ENCODE measurements around the gene SARM1.

SARM1 gene

DNA sequence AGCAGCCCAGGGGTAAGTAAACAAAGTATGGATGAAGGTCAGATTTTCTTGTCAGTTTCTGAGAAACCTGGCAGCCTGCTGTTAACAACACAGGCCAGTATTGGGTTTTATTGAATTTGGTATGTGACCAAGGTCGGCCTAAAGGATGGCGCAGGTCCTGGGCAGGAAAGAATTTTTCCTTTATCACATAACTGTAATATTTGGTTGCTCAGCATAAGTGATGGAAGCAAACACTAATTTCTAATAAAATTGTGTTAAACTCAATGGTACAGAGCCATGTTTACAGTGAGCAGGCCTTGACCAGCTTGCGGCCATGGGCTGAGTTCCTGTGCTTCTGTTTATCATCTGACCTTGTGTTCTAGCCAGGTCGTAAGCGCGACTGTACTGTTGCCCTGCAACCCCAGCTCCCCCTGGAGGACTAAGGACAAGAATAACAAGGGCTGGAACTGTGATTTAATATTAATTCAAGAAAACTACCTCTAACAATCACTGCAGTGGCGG lies 24.7 kb upstream of the SARM1 start:
- no peak for TF ChIP-seq ZNF274 (IDR thresholded peaks at IDR 0.05; ENCODE audit: low read depth, low read length)
- H3K4me3 ChIP-seq (ENCODE audit: low read length): no peak overlapping the region

DNA sequence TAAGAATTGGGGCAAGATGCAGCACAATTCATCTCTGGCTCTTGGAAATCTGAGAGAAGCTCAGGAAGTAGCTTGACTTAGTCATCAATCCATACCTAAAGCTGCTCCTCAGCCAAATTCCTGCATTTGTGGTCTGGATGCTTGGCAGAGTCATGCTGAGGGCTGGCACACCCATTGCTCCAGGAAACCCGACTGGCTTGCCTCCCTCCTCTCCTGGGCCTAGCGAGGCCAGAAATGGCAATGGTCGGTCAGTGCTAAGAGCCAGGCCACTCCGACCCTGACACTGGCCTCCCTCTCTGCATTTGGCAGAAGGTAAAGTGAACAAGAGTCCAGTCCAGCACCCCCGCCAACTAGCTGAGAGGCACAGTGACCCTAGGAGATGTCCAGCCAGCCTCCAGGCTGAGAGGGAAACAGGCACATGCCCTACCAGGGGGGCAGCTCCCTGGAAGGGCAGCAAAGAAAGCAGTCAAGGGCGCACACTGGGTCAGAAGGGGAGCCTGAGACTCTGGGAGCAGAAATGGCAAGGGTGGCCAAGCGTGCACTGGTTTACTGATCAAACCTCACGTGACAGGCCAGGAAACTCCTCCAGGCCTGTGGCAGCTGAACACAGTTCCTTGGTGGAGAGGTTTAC lies 24.1 kb upstream of the SARM1 start:
- TF ChIP-seq ZNF274 (IDR thresholded peaks at IDR 0.05; ENCODE audit: low read depth, low read length): no peak
- no peak overlapping the region for H3K4me3 ChIP-seq (ENCODE audit: low read length)

DNA sequence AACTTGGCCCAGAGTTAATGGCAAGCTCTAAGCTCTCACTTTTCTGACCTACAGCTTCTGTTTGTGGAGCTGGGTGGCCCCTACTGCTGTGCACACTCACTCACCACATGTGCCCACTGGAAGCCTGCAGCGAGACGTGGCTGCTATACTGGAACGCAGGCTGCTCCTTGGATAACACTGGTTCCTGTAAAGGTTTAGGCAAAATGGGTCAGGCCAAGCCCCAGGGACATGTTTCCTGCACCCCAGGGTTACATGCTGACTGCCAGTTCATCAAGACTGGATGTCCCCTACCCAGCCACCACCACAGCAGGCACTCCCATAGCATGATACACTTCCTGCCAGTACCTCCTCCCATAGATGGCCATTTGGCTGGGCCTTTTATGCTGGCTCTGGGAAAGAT lies 22.5 kb upstream of the SARM1 start:
- H3K4me3 ChIP-seq (ENCODE audit: low read length): no peak overlapping the region
- no peak for TF ChIP-seq ZNF274 (IDR thresholded peaks at IDR 0.05; ENCODE audit: low read depth, low read length)

- no peak overlapping the region for H3K4me3 ChIP-seq (ENCODE audit: low read length)
- no peak for TF ChIP-seq ZNF274 (IDR thresholded peaks at IDR 0.05; ENCODE audit: low read depth, low read length)
Measured at GRCh38 chr17:28350271-28350670, 21.2 kb upstream of the SARM1 start.

DNA sequence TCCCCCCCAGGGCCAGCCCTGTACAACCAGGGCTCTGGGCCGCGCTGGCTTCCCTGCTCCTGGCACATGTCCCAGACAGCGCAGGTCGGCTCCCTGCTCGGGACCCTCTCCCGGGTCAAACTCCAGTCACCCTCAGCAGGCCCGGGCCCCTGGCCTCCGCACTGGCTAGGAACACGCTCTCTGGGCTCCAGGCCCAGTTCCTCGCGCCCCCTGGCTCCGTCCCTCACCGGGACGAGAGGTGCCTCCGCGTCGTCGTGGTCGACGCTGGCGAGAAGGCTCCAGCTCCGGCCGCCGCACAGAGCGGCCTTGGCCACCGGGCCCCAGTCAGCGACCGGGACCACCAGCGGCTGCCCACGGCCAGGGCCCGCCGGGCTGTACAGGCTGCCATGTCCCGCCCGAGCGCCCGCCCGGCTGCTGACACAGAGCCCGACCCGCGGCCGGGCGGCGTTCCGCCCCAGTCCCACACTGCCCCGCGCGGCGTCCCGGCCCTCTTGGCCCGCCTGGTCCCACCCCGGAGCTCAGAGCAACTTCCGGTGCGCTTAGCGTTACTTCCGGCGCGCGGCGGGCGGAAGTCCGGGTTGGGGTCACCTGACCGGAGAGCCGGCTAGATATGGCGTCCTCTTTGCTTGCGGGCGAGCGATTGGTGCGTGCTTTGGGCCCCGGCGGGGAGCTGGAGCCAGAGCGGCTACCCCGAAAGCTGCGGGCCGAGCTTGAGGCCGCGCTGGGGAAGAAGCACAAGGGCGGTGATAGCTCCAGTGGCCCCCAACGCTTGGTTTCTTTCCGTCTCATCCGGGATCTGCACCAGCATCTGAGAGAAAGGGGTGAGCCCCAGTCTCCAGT lies 14.2 kb upstream of the SARM1 start, which contains the start of gene POLDIP2:
Gene POLDIP2, minus strand, starts transcription at position 467 of the 840 bp plus-strand sequence. Its CDS starts 79 bp downstream, at position 388.
- TF ChIP-seq ZNF274 (IDR thresholded peaks at IDR 0.05; ENCODE audit: low read depth, low read length): no peak
- H3K4me3 ChIP-seq (ENCODE audit: low read length): peak within 1 kb of the TSS; percentile 91

DNA sequence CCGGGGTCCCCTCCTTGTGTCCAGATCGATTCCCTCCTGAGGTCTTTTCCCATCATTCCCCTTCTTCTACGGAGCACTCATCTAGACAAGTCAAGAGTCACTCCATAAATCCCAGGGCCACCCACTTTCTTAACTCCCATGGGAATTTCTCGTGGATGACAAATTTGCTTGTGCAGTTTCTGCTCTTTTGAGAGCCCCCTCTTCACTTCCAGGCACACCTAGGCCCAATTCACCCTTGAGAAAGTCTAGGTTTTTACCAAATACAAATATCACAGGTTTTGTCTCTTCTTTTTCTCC lies 13.6 kb upstream of the SARM1 start:
- TF ChIP-seq ZNF274 (IDR thresholded peaks at IDR 0.05; ENCODE audit: low read depth, low read length): no peak
- H3K4me3 ChIP-seq (ENCODE audit: low read length): peak overlapping the region; percentile 91

DNA sequence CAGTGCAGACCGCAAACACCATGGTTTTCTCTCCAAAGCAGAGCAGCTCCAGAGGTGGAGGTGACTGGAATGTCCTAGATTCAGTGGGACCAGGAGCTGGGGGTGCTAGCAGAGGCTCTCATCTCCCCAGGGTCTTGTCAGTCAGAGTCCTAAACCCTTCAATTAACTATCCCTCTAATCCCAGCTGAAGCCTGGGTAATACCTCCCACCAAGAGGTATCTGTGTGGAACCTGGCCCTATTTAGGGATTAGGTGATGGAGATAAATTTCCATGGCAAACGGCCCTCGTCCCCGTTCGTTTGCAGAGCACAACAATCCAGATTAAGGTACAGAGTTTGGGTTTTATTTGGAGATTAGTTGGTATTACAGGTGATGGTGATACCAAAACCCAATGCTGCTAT lies 8.3 kb upstream of the SARM1 start:
- no peak for TF ChIP-seq ZNF274 (IDR thresholded peaks at IDR 0.05; ENCODE audit: low read depth, low read length)

DNA sequence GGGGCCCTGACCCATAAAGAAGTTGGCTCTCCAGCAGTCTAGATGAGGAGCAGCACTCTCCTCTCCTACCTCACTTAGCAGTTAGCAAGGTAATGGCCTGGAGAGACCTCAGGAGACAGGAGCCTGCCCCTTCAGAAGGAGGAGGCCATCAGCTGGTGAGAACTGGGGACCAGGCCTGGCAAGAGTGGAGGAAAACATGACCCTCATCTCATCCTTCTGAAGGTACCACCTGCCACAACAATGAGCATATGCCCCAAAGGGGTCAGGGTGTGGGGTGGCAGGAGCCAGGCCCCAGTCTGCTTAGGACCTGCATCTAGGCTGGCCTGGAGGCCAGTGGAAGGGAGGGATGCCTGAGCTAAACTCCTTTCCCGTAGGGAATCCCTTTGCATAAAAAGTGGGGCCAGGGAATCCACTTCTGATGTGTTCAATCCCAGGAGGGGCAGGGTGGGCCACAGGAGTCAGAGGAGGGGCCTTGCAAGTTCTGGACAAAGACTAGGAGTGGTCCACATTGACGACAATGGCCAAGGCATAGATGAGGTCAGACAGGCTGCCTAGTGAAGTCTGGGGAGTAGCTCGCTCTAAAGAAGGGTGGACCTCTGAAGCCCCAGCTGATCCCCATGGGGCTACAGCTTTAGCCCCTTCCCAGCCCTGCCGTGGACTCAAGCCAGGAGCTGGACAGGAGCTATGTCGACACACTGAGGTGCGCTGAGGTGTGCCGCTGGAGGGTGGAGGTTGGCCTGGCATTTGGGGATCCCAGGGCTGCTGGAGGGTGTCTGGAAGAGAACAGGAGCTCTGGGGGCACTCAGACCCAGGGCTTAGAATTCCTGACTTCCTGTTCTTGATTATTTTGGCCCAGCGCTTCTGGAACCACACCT lies 7.5 kb upstream of the SARM1 start:
- no peak overlapping the region for H3K4me3 ChIP-seq (ENCODE audit: low read length)
- TF ChIP-seq ZNF274 (IDR thresholded peaks at IDR 0.05; ENCODE audit: low read depth, low read length): no peak

More for the DNA sequence above, 8.3 kb upstream of the SARM1 start:
- H3K4me3 ChIP-seq (ENCODE audit: low read length): no peak overlapping the region

- no peak within 1 kb of the TSS for H3K4me3 ChIP-seq (ENCODE audit: low read length)
- TF ChIP-seq ZNF274 (IDR thresholded peaks at IDR 0.05; ENCODE audit: low read depth, low read length): no peak
Measured at GRCh38 chr17:28364665-28365363, 6.7 kb upstream of the SARM1 start, which contains the start of gene SEBOX. Gene SEBOX, minus strand, starts transcription at chr17:28365199. Its CDS starts 48 bp downstream, at chr17:28365151.

DNA sequence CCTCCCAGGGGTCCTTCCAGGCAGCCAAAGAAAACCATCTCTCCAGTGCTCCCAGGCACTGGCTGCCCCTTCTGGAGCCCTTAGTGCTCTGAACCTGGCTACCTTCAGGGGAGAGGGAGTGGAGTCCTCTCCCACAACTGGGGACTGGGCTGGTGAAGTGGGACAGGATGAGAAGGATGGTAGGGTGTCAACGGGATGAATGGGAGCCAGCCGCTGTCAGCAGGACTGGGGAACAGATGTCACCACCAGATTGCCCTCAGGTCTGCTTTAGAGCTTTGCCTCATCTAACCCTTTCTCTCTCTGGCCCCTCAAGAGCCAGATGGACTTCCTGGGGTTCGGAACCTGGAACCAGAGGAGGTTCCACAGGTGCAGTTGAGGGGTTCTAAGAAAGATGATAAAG lies 6.0 kb upstream of the SARM1 start:
- no peak for TF ChIP-seq ZNF274 (IDR thresholded peaks at IDR 0.05; ENCODE audit: low read depth, low read length)
- H3K4me3 ChIP-seq (ENCODE audit: low read length): no peak overlapping the region

DNA sequence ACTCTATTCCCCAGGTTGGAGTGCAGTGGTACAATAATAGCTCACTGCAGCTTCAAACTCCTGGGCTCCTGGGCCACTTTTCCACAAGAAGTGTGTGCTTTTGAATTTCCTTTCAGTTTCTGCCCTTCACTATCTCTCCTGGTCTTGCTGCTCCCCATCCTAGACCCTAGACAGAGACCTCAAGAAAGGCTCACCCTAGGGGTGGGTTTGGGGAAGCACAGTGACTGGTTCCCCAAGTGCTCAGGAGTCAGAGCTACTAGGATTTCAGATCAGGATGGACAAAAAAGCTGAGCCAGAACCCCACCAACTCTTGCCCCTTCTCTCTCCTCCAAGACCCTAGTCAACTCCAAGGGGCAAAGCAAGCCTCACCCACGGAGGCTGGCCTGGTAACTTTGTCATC lies 4.9 kb upstream of the SARM1 start:
- H3K4me3 ChIP-seq (ENCODE audit: low read length): no peak overlapping the region
- no peak for TF ChIP-seq ZNF274 (IDR thresholded peaks at IDR 0.05; ENCODE audit: low read depth, low read length)

DNA sequence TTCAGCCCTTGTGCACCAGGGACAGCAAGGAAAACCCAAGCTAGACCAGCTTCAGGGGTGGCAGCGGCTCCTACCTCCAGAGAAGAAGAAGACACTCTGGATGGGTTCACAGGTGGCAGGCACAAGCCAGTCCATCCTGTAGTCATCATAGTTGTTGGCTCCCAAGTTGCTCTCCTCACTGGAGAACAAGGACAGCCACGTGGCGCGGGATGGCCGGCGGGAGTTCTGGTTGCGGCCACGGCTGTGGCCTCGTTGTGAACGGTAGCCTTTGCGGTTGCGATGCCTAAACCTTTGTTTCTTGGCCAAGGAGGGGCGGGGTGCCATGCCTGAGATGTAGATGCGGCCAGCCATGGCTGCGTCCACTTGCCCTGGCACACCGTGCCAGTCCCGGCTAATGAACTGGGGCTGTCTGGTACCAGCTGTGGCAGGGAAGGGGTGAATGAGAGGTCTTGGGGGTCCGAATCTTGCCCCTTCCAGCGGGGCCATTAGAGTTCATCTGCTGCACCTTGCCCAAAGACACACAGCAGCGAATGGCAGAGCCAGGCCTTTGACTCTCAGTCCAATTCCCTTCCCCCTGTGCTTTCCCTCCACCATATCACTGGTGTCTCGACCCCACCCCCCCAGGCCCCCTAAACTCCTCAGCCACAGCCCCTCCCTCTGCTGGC lies 3.7 kb upstream of the SARM1 start:
- TF ChIP-seq ZNF274 (IDR thresholded peaks at IDR 0.05; ENCODE audit: low read depth, low read length): no peak
- no peak overlapping the region for H3K4me3 ChIP-seq (ENCODE audit: low read length)

GRCh38 chr17:28368306-28368831 lies 3.1 kb upstream of the SARM1 start:
- no peak overlapping the region for H3K4me3 ChIP-seq (ENCODE audit: low read length)
- TF ChIP-seq ZNF274 (IDR thresholded peaks at IDR 0.05; ENCODE audit: low read depth, low read length): no peak
